GM19351 (cell line): Measurements from ENCODE around the gene LMTK2.
A peak's percentile ranks its signal among the peaks of the same experiment; 100 is the strongest.

ENCODE experiments used
- ATAC-seq: cut with Tn5 transposase; IDR thresholded peaks from one replicate; pipeline ENCODE4 v1.9.1; 2021; ENCODE audit warnings: mild to moderate bottlenecking, moderate library complexity; ENCODE audit not compliant: unreplicated experiment

LMTK2 gene

DNA sequence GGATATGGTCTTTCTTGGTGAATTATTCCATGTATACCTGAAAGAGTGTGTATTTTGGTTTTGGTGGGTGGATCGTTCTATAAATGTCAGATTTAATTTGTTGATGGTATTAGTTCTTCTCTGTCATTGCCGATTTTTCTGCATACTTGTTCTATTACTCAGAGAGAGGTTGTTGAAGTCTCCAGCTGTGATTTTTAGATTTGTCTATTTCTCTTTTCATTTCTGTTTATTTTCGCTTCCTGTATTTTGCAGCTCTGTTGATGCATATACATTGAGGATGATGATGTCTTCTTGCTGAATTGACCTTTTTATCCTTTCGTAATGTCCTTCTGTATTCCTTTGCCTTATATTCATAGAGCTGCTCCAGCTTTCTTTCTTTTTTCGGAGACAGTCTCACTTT lies 92.5 kb downstream of the LMTK2 start:
- ATAC-seq = no peak

DNA sequence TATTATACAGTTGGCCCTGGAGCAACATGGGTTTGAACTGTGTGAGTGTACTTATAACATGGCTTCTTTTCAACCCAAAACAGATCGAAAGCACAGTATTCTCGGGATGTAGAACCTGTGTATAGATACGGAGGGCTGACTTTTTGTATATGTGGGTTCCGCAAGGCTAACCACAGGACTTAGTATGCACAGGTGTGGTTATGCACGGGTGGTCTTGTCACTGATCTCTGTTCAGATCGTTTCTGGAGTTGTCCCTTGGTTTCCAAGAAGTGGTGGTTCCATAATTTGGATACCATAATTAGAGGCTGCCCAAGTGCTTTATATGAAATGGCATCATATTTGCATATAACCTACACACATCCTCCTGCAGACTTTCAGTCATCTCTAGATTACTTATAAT lies 93.7 kb downstream of the LMTK2 start:
- peak; percentile 35 for ATAC-seq

DNA sequence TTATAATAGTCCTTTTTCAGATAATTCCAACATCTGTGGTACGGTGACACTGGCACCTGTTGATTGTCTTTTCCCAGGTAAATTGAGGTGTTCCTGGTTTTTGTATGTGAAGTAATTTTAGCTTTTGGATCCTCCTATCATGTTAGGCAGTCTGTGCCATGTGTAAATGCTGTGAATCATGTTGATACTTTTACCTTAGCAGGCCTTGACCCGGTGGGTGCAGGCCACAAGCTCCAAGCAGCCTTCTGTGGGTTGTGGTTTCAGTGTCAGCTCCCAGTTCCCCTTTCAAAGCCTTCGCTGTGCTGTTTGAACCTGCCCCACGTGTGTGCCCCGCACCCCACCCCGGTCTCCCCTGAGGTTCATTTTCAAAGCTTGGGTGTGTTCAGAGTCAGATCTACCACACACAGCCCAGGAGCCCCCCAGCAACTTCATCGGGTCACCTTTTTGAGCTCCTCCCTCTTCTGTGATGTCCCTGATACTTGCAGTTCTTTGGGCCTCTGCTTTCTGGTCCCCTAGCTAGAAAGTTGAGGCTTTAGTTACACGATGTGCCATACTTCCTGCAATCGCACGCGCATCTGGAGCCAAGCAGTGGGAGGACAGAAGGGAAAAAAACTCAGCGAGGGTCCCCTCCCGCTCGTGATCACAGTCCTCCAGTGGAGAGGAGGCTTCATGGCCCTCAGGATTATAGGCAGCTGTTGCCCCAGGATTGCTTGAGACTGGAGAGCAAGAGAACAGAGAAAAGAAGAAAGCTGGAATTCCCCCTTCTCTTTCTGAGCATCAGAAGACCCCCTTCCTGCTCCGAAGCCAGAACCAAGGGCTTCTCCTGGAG lies 95.9 kb downstream of the LMTK2 start:
- ATAC-seq = peak; percentile 86

DNA sequence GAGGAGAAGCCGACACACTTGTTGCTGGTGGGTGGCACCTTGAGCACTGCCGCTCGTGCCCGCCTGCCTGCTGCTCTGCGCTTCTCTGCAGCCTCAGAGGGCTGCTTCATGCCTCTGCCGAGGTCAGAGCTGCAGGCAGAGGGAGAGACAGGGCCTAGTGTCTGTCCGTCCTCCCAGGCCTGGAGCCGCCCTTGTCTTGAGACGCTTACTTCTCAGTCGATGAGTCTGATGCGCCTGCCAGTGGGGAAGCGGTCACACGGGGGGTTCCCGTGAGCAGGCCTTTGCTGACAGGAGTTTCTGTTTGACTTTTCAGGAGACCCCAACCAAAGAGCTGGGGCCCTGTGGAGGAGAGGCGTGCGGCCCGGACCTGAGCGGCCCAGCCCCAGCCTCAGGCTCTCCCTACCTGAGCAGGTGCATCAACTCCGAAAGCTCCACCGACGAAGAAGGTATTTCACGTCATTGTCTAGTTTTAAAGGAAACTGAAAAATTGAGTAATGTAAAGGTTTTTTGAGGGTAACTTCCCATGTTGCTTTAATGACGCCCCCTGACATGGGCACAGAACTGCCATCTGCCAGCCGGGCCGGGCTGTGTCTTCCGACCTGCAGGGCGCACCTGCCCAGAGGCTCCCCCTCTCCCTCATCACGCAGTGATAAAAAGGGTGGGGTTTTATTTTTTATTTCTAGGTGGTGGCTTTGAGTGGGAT lies 96.8 kb downstream of the LMTK2 start:
- ATAC-seq = peak; percentile 33

DNA sequence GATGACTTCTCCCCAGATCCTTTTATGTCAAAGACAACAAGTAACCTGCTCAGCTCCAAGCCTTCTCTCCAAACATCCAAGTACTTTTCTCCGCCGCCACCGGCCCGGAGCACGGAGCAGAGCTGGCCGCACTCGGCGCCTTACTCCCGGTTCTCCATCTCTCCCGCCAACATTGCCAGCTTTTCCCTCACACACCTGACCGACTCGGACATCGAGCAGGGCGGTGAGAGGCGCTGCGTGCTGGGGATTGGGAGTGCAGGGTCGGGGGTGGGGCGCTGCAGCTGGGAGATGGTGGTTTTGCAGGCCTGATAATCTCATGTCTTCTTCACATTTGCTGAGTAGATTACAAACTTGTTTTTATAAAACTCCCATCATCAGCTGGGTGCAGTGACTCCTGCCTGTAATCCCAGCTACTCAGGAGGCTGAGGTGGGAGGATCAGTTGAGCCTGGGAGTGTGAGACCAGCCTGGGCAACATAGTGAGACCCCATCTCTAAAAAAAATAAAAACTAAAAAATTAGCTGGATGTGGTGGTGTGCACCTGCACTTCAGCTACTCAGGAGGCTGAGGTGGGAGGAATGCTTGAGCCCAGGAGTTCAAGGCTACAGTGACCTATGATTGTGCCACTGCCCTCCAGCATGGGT lies 97.4 kb downstream of the LMTK2 start:
- ATAC-seq = no peak

DNA sequence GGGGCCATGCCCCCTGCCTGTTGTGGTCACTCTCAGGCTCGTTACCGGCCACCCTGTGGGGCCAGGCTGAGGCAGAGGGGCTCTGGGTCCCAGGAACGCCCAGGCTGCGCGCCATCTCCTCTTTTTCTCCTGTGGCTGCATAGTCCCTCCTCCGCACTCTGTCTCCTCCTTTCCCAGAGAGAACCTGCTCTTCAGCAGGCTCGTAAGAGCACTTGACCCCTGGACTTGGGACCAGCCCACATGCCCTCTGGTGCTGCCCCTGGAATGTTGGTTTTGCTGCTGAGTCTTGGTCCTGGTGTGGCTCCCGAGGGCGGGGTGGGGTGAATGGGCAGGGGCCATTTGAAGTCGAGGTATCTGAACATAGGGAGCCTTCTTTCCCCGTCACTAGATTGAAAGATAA lies 98.0 kb downstream of the LMTK2 start:
- no peak for ATAC-seq

DNA sequence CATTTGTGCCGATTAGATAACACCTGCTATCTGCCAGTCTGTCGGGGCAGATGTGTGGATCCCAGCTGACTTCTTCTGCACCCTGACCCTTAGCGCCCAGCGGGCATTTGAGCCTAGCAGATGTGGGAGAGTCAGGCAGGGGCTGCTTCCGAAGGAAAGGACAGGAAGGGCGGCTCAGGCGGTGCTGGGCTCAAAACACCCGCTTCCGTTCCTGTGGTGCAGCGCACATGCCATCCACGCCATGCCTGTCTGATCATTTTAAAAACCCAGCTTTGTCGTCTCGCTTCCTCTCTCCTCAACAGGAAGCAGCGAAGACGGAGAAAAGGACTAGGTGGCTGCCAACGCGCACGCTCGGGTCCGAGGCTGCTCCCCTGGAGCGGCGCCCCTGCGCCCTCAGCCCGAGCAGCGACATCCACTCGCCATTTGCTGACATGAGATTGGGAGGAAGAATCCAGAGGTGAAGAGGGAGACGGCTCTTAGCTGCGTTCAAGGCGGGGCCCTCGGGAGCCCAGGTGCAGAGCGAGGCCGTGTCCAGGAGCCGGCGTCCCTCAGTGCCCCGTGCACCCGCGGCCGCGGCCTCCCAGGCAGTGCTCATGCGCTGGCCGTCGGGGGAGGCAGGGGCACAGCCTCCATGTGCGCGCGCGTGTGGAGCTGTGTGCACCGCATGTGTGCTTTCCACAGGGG lies 98.6 kb downstream of the LMTK2 start:
- ATAC-seq = no peak

DNA sequence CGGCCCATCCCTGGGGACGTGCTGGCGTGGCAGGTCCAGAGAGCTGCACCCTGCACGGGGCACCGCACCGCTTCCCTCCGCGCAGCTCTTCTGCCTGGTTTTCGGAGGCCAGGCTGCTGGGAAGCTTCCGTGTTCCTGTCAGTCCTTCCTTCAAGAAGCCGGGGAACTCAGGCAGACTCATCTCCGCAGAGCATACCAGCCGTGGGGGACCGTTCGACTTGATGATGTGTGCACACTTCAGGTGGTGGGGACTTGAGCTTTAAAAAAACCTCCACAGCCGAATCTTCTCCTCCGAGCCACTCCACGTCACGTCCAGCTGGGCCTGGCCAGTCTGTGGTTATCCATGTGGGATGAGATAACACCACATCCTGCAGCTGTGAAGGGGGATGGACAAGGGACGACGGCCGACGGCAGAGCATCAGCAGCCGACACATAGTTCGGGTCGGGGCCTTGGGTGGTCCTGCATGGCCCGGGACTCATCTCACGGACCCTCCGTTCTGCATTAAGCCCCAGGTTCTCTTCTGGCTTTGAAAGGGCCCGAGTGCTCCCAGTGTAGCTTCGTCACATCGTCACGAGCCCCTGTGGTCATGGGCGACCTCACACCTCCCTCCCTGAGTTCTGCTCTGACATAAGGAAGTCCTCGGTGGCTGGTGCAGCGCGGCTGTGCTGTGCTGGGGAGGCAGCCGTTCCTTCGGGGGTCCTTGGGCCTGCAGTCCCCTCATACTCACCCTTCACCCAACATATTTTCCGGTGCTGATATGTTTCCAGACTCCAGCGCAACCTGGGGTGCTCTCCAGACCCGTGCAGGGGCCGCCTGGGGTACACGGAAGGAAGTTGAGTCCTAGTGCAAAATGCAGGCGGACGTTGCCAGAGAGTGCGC lies 100.0 kb downstream of the LMTK2 start:
- no peak for ATAC-seq

DNA sequence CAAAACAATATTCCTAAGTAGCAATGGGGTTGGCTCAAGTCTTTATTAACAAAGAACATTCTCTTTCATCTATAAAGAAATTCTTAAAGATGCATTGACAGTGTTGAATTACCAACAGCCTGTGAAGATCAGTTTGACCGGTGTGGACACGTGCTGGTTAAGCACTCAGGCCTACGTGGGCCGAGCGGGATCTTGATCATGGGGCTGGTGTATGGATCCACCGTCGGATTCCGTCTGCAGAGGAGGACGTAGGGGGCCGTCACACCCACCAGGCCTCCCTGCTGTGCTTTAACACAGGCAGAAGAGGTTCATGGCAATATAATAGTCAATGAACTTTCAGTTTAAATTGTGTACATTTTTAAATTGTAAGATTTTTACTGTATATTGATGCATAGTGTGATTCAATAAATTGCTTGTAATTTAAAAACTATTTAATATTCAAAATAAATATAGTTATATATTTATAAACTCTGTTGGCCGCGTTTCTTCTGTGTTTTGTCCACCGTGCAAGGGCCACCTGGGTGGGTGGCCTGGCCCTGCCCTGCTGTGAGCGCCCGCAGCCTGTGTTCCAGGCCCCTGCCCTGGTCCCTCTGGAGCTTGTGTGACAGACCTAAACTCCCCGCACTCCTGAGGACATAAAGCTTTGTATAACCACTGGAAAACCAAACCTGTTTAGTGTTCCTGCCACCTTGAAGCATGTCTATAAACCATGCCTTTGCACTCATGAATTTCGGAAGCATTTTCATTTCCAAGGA lies 102.7 kb downstream of the LMTK2 start:
- no peak for ATAC-seq

DNA sequence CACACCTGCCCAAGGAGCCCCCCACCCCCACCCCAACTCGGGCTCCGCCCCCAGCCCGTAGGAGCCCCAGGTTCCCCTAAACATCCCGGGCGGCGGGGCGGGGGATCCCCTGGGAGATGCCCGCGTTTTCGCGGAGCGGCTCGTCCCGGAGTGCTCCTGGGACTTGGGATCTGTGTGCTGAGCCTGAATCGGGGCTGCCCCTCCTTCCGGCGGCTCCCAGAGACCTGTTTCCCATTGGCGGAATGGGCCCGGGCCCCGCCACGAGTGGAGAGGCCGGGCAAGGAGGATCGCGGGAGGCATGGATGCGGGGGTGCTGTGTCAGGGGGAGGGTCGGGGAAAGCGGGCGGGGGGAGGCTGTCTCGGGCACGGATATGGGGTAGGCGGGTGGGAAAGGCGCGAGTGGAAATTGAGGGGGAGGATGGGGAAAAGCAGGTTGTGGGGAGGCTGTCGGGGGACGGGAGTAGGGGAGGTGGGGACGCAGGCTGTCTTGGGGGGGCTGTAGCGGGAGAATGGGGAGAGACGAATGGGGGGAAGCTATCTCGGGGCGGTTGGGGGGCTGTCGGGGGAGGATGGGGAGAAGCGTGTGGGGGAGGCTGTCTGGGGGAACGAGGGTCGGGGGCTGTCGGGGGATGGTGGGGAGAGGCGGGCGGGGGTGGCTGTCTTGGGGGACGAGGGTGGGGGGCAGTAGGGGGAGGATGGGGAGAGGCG lies 104.0 kb downstream of the LMTK2 start:
- ATAC-seq = no peak

DNA sequence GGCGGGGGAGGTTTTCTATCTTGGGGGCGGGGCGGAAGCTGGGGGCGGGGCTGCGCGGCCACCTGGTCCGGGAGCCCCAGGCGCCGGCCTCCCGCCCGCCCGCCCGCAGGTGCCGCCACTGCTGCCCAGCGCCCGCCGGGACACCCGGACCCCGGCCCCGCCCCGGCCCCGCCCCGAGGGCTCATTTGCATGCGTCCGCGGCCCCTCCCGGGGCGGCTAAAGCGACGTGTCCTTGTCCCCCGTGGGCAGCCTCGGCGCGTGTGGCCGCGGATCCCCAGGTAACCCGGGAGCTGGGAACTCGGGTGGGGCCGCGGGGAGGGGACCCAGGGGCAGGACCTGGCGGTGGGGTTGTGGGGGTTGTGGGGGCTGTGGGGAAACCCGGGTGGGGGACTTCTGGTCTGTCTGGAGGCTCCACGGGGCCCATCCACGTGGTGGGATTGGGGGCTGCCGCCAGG lies 104.6 kb downstream of the LMTK2 start, which contains the start of gene BHLHA15:
Gene BHLHA15 (plus strand): TSS at position 219 of the 455 bp plus-strand sequence. CDS start 871 bp downstream, outside the sequence.
- ATAC-seq = peak; percentile 49

DNA sequence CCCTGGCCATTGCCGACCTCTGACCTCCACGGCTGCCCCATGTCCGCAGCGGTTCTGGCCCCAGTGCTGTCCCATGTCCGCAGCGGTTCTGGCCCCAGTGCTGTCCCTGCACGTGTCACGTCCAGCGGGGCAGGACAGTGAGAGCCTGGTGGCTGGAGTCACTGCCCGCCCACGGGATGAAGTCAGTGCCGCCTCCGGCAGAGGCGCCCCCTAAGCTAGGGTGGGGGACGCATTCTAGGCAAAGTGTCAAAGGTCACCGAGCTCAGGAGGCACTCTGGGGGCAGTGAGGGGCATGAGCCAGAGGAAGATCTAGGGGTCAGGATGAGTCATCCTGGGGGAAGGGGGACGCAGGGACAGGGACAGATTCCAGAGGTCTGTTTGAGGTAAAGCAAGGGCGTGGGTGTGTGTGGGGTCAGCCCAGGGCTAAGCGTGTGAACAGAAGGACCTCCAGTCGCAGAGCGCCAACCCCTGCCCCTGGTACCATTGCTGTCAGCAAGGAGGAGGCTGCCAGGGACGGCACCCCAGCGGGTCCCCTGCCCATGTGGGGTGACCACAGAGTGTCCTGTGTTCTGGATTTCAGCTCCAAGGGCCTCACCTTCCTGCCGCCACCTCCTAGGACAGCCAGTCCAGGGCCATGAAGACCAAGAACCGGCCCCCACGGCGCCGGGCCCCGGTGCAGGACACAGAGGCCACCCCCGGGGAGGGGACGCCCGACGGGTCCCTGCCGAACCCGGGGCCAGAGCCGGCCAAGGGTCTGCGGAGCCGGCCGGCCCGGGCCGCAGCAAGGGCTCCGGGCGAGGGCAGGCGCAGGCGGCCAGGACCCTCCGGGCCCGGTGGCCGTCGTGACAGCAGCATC lies 105.2 kb downstream of the LMTK2 start:
- ATAC-seq = no peak

DNA sequence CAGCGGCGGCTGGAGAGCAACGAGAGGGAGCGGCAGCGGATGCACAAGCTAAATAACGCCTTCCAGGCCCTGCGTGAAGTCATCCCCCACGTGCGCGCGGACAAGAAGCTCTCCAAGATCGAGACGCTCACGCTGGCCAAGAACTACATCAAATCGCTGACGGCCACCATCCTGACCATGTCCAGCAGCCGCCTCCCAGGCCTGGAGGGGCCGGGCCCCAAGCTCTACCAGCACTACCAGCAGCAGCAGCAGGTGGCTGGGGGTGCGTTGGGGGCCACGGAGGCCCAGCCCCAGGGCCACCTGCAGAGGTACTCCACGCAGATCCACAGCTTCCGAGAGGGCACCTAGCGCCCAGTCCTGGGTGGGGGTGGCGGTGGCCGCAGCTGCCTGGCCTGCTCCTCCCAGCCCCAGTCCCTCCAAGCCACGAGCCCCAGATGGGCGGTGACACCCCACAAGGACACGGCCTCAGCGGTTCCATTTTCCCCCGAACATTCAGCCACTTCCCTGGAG lies 105.9 kb downstream of the LMTK2 start:
- no peak for ATAC-seq

DNA sequence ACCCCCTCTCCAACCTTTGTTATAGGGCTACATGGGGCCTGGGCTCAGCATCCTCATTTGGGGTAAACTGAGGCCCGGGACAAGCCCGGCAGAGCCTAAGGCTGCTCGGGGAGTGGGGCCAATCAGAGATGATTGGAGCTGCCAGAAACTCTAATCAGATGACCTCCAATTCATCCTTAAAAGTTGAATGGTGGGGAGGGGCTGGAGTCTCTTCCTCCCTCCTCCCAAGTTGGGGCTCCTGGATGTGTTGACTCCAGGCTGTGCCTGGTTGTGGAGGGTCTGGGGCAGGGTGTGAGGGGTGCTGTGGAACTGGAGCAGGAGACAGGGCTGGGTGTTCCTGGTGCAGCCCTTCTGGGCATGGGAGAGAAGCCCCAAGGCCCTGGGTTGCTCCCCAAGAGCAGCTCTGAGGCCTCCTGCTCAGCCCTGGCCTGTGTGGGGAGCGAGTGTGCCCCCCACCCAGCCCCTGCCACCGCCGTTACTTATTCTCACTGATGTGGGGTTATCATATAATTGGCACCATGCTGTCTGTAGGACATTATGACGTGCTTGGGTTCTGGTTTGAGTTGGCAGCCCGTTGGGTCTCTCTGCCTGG lies 106.7 kb downstream of the LMTK2 start:
- no peak for ATAC-seq

DNA sequence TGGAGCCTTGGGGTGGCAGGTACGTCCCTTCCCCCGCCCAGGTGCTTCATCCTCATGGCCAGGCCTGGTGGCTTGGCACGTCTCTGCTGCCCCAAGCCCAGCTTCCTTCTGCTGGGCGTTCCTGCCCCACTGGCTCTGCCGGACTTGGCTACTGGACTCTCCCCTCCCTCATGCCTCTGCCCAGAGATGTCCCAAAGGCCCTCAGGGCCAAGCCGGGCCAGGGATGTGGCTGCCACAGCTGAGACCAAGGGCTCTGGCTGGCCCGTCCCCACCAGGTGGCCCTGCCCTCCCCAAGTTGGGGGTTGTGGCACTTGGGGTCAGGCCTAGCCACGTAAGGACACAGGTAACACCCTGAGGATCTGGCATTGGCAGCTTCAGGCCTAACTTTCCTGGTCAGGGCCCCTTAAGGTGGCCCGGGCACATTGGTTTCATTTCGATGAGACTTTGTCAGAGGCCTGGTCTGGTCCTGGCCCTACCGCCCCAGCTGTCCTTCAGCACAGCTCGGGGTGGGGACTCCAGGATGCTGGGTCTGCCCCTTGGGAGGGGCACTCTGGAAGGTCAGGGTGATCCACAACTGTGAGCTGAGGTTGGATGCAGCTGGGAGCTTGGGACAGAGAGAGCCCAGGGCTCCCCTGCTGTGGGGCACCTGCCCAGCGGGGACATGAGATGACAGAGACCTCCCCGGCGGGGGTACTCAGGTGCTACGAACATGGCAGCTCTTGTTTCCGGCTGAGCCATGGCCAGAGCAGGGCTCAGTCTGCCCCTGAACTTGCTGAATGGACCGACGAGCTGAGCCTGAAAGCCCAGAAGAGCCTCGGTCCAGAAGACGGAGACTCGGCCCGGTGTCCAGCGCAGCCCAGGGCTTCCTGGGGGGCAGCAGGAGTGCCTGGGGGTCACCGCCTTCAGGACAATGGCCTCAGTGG lies 107.5 kb downstream of the LMTK2 start:
- no peak for ATAC-seq

DNA sequence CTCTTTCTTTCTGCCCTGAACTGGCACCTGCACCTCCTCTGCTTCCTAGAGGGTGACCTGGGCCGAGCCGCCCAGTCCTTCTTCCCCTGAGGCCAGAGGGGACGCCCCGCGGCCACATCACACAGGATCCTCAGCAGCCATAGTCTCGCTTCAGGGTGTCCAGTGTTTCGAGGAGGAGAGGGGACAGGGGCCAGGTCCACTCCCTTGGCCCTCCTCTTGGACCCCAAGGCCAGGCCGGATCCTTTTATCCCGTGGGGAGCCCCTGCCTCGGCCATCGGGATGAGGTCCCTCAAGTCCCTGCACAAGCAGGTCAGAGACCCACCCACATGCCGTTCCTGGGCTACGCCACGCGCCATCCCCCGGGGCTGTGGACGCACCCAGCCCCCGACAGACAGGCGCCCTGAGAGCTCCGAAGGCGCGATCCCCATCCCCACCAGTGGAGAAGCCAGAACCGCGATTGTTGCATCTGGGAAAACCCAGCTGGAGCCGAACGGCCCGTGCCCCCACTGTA lies 108.2 kb downstream of the LMTK2 start:
- no peak for ATAC-seq
